Umbilical cord (tissue), 2 donors: Measurements from ENCODE around the gene DAAM2. TPM values are rescaled to one million over a fixed set of nuclear protein-coding genes. Genes with fewer than 3 reads are reported as not detected.

Experiments
- DNase-seq: peaks from one replicate; pipeline ENCODE4 v3.0.0-alpha.2; 2015; ENCODE audit warnings: low spot score
- total RNA-seq: library from RNA; depleted of rRNA; stranded (reverse); fragments of >200 nt; gene quantifications from one replicate; pipeline ENCODE4 v1.2.3, GENCODE V29; 2014; ENCODE audit warnings: low replicate concordance; ENCODE audit not compliant: insufficient read depth

Gene DAAM2
- total RNA-seq, 1 donor from 2014 or later: 51.3 TPM

DNA sequence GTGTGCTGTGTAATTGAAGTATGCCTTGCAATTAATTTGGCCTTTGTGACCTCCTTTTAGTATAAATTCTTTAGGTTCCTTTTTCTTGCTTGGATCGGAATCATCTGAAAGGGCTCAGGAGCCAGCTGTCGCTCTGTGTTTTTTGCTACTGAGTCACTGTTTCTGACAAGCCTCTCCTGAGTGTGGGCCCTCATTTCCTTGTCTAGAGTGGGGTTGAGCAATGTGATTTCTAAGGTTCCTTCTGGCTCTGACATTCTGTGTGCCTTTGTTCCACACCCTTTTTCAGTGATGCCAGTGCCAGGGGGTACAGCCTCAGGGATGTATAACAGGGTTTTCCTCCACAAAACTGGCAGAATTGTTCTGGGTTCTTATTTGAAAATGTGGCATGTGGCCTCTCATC is 26.5 kb downstream of the DAAM2 start:
- no peak for DNase-seq

DNA sequence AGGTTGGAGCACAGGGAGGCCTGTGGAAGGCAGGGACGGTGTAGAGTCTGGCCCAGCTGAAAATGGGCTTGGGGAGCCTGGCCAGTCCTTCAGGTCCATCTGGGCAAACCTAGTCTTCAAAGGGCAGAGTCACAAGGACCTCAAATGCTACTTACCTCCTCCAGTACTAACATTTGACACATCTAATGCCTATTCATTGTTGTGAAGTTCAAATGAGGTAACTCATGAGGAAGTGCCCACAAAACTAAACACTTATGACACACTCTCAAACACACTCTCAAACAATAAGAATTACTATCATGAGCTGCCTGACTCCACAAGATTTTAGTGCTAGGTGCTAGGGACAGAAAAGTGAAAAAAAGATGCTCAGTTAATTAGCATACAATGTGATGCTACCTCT is 27.1 kb downstream of the DAAM2 start:
- no peak for DNase-seq

DNA sequence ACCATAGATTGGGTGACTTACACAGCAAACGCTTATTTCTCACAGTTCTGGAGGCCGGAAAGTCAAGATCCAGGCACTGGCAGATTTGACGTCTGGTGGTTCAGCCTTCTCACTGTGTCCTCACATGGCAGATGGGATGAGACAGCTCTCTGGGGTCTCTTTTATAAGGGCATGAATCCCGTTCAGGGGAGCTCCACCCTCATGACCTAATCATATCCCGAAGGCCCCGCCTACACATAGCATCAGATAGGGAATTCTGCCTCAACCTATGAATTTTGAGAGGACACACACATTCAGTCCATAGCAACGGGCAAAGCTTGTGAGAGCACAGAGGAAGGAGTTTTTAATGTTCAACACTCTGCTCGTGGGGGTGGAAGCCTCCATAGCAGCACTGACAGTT is 27.5 kb downstream of the DAAM2 start:
- no peak for DNase-seq

DNA sequence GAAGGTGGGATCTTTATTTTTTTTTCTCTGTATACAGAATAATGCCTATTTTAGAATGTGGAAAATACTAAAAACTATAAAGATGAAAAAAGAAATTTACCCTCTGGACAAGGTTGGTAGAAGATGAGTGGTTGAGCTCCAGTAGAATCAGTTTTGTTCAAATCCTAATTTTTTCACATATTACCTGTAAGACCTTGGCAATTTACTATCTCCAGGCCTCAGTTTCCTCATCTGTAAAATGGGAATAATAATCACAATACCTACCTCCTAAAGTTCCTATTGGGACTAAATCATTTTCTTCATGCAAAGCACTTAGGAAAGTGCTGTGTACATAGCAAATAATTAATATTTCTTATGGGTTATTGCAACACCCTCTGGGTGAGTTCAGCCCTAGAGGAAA is 28.4 kb downstream of the DAAM2 start:
- DNase-seq: no peak

DNA sequence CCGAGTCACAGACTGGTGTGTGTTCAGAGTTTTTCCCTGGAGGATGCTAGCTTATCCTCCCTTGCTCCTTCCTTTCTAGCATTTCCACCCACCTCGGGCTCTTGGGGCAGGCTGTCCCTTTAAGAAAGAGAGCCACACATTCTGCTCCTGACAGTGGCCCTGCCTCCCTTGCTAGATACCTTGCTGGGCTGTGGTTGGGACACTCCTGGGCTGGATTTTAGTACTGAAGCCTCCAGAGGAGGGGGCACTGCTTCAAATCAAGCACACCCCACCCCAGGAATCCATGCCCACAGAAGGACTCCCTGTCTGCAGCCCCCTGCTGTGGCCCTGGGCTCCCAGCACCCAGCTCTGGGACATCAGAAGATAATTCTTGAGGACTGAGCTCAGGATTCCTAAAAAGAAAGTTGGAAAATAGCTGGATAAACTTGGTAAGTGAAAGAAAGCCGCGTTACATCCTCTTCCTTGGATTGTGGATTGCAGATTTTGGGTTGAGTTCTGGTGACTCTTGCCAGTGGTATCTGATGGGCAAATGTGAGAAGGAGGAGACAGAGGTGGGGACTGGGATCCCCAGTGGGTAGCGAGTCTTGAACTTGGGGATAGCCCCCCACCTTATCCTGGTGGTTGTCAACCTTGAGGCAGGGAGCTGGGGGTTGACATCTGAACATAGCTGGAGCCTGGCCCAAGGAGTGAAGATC is 29.0 kb downstream of the DAAM2 start:
- no peak for DNase-seq

DNA sequence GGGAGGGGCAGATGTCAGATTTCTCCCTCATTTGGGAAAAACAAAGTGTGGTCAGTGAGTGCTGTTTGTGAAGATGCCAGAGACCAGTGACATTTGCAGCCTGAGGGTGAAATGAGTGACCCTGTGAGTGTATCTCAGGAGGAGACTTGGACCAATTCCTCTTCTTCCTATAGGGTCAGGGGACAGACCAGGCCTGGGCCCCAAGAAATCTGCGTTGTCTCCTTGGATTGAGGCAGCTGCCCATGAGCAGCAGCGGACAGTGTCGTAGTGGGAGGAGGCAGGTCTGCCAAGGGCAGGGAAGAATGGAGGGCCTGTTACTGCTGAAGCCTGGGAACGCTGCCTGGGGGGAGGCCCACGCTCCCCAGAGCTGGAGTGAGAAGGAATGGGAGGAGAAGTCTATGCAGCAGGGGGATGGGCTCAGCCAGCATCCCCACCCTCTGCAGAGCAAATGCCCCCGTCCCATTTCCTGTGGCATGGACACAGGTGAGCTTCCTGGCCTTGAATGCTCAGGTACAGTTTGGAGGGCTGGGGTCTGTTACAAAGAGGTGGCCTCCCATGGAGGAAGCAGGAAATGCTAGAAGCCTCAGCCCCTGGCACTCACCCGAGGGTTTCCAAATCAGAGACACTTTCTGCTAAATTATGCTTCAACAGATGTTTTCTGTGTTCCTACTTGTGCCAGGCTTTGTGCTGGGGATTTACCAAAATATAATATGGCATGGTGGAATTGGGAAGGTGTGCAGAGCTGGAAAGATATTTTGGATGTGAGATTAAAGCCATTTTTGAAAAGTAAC is 29.8 kb downstream of the DAAM2 start:
- peak; percentile 85 for DNase-seq

DNA sequence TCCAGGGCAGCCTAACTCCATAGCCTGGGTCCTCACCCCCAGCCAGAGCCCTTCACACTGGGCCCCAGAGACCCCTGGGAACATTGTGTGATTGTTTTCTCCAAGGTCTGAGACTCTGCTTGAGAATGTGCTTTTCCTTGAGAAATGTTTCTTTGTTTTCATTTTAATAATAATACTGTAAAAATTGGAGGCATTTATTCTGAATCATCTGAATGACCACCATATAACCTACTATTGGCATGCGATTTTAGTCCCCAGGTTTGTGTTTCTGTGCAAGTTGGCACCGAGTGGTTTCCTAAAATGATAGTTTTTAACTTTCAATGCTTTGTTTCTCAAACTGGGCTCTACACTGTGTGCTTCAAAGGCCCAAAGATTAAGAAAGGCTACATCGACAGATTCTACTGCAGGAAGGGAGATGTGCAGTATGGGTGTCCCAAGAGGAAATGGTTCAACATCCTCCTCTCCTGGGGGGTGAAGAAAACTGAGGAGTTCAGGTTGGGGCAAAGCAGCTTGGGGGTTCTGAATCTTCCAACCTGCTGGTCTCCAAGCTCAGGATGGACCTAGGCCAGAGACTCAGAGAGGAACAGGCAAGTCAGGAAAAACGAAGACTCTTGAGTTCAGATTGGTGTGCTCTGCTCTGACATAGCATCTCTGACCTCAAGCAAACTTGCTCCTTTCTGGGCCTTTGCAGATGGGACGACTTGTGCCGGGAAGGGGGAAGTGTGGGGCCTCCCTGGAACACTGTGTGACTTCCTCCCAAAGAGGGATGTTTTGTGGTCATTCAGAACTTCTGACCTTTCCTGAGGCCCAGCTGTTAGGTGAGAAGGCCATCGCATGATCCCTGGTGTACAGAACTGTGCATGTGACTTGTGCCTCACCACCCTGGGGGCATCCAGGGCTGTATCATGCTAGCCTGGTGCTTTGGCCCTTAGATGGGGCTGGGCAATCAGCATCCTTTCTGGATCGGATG is 31.0 kb downstream of the DAAM2 start:
- no peak for DNase-seq

DNA sequence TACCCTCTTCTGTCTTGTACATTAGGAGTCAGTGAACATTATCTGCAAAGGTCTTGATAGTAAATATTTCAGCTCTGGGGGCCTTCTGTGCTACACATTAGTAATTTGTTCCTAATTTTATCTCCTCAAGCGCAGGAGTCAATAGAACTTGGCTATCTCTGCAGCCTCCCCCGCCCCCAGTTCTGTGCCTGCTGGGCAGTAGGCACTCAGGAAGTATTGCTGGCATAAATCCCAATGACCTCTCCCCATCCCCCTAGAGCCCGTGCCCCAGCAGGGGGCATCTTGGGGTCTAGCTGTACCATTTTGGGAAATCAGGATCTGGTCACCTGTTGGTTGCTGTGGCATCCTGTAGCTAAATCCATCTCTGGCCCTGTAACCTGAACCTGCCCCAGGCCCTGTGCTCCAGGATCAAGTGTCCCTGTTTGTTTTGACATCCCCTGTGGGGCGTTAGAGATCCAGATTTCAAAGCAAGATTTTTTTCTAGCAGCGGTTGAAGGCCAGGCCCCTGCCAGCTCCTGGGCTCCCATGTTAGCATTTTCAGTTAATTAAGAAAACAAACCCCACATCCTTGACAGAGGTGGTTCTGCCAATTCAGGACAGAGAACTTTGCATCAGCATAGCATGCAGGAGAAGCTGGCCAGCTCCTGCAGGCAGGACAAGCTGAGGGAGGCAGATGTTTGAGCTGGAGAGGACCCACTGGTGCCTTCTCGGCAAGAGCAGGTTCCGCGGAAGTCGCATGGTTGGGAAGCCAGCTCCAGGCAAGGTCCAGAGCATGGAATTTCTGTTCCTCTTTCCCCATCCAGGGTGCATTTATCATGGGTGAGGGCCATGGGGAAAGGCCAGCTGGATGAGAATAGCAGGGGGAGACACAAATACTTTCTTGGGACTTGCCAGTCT is 32.1 kb downstream of the DAAM2 start:
- DNase-seq: no peak

DNA sequence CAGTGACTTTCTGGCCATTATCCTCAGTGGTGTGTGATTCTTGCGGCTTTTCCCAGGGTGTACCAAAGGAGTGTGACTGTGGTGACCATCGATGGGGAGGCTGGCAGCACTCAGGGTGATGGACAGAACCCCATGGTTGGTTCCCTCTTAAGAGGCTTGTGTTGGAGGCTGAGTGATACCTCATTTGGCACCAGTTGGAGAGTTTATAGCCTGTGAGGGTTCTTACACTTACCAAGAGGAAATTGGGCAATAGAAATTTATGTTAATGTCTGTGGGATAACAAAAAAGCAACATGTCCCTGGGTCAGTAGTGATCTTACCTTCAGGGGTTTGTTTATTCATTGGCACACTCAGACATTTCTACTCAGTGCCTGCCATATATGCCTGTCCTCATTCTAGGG is 37.2 kb downstream of the DAAM2 start:
- DNase-seq: no peak

DNA sequence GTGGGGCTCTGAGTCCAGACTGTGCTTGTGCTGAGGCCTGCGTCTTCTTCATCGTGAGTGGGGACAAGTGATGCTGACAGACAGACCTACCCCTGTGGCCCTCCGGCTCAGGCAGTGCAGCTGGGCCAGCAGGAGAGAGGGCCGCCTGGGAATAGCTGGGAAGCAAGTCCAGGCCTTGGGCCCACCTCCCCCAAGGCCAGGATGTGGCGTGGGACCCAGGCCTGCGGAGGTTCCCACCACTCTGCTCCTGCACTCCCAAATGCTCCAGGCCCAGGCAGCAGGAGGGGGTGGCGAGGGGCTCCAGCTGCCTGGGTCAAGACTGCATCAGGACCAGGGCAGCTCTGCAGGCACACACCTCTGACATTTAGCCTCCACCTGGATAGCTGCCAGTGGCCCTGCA is 38.3 kb downstream of the DAAM2 start:
- DNase-seq: no peak

DNA sequence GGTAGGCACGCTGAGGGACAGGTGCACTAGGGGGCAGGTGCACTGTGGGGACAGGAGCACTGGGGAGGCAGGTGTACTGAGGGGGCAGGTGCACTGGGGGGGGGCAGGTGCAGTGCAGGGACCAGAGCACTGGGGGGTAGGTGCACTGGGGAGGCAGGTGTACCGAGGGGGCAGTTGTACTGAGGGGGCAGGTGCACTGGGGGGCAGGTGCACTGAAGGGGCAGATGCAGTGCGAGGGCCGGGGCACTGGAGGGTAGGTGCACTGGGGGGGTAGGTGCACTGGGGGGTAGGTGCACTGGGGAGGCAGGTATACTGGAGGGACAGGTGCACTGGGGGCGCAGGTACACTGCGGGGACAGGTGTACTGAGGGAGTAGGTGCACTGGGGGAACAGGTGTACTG is 39.5 kb downstream of the DAAM2 start:
- no peak for DNase-seq

DNA sequence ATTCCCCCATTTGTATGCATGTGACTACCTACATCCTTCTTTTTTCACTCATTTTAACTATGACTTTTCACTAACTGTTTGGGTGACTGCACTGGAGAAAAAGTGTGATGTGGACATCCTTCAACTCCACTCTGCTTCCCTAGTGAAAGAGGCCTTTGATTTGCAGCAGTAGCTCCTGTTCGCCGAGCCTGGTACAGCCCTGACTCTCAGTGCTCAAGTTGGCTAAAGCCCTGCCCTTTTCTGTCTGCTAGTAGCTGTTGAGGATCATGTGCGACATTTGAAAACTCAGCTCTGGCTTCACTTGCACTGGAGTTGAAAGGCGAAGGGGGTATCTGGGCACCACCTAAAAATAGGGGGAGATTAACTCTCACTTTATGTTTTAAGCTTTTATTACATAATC is 42.1 kb downstream of the DAAM2 start:
- no peak for DNase-seq

DNA sequence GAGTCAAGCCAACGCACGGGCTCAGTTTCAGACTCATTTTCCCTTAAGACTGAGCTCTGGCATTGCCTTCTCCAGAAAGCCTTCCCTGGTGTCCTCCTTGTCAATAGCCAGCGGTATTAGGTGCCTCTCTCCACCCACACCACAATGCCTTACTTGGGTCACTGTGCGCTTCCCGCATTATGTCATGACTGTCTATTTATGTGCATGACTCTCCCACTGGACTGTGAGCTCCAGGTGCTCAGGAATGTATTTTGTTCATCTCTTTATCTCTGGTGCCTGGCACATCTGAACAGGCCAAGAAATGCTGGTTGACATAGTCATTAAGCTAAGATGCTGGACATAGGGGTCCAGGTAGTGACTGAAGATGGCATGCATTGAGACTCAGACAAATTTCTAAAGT is 42.7 kb downstream of the DAAM2 start:
- DNase-seq: no peak

DNA sequence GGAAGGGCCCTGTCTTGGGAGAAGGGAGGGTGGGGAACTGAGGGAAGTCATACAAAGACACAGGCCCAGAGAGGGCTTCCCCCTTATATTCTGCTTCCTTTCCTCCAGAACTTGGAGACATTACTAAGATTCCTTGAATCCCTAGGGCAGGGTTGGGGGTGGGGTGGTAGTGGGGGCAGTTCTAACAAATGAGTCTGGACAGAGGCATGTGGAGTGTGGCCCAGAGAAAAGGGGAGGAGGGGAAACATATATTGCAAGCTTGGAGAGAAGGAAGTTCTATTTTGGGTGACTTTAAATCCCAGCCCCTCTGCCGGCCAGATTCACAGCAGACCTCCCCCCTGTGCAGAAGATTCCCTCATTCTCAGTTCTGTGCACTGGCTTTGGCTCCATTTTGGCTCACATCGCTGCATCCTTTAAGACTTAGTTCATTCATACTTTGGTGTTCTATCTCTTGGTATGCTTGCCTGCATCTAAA is 43.7 kb downstream of the DAAM2 start:
- peak; percentile 90 for DNase-seq

DNA sequence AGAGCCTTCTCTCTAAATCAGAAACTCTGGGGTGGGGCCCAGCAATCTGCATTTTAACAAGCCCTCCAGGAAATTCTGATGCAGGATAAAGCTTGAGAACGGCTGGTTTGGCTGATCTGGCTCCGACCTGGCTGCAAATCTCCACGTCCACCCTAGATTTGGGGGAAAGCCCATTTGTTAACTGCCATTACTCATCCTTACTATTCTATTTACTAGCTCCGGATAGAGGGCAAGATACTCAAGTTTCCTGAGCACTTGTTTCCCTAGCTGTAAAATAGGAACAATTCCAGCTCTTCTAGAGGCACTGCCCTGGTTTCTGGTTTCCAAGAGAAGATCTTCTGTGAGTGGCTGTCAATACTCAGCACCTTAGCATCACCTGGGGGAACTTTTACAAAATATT is 44.4 kb downstream of the DAAM2 start:
- DNase-seq: no peak

DNA sequence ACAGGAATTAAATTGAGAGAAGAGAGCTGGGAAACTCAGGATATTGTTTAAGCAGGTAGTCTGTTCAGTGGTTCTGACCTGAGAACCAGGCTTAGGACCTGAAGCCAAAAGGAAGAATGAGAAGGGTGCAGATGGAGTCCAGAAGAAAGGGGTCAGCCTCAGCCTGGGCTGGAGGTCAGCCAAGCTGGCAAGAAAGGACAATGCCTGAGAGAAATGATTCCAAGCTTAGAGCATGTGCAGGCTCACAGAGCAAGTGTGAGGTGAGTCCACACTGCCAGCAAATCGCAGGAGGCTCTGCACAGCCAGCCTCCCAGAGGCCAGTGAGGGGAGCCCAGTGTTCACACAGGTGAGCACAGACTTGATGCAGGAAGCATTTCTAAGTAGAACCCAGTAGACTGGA is 47.3 kb downstream of the DAAM2 start:
- DNase-seq: no peak

DNA sequence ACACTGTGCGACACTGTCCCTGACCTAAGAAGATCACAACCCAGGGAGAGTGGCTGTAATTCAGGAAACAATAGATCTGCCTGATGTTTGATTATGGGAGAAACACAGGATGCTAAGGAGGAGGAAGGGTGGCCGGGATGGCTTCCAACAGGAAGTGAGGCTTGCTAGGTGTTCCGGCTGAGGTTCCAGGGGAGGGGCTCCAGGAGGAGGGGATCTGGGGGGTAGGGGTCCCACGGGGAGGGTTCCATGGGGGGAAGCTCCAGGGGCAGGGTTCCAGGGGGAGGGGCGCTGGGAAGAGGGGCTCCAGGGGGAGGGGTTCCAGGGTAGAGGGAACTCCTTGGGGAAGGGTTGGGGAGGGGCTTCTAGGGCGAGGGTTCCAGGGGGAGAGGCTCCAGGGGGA is 48.6 kb downstream of the DAAM2 start:
- no peak for DNase-seq

DNA sequence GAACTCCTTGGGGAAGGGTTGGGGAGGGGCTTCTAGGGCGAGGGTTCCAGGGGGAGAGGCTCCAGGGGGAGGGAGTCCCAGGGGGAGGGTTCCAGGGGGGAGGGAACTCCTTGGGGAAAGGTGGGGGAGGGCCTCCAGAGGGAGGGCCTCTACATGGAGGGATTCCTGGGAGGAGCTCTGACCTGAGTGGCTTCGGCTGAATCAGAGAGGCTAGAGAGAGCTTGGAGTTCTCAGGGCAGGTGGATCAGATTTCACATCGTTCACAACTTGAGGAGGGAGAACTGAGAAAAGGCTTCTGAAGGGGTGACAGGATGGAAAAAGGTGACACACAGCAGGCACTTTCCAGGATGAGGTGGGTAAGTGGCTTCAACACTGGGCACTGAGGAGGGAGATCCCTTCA is 49.1 kb downstream of the DAAM2 start:
- no peak for DNase-seq

DNA sequence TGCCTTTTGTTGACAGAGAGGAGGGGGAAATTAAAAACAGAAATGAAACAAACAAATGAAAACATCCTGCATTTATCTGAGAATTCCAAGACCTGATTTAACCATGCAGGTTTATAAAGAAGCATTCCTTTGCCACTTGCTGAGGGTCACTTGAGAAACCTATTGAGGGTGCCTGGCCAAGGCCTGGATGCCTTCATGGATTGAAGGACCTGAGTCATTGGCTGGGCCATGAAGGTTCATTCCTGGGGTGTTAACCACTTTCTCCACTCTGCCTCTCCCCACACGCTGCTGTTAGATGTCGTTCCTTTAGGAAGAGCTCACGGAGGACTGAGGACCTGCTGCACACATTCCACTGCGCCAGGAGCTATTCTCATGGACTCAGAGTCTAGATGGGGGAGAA is 49.7 kb downstream of the DAAM2 start:
- DNase-seq: no peak

DNA sequence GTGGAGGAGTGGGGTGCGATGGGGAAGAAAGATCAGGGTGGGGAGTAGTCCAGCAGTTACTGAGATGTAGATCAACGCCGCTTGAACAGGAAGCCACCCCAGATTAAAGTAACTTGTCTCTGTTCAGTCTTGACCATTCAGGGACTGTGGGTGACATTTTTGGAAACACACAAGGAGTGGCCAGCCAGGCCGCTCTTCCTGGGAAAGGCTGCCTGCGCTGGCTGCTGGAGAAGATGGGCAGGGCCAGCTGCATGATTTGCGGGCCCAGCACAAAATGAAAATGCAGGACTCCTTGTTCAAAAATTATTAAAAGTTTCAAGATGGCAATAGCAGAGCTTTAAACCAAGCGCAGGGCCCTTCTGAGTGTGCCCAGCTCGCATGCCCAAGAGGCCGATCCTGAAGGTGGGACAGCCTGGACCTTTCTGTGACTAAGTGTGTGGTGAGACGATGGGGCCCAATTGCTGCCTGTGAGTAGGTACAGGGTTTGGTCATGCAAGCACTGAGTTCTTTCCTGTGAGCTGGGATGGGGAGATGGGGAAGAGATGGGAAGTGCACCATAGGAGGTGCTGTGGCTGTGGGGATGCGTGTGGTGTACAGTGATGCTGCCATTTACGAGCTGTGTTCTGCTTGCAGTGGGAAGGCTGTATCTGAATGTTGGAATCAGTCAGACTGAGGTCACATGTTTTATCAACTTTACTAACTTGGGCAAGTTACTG is 51.3 kb downstream of the DAAM2 start:
- DNase-seq: no peak
